Duodenal mucosa (tissue), 2 donors: ENCODE measurements around the gene STEAP2.

Source experiments
- H3K27ac ChIP-seq: one replicate; pipeline ENCODE4 v1.7.0; 2013; ENCODE audit warnings: low read depth, low read length
- H3K27me3 ChIP-seq, 2 donors: one replicate each; pipeline ENCODE4 v1.7.0; 2013; ENCODE audit warnings: low read length in 2 of 2, control low read depth in 1 of 2; ENCODE audit not compliant: insufficient read depth in 2 of 2, control insufficient read depth in 1 of 2
- H3K36me3 ChIP-seq, 2 donors: one replicate each; pipeline ENCODE4 v1.7.0; 2013; ENCODE audit warnings: low read length in 2 of 2, control low read depth in 1 of 2; ENCODE audit not compliant: insufficient read depth in 2 of 2, control insufficient read depth in 1 of 2
- H3K4me1 ChIP-seq, 2 donors: one replicate each; pipeline ENCODE4 v1.7.0; 2013; ENCODE audit warnings: low read length in 2 of 2, control low read depth in 1 of 2; ENCODE audit not compliant: insufficient read depth in 2 of 2, control insufficient read depth in 1 of 2
- H3K4me3 ChIP-seq, 2 donors: one replicate each; pipeline ENCODE4 v1.7.0; 2013; ENCODE audit warnings: low read length in 2 of 2, low read depth in 1 of 2
- H3K9ac ChIP-seq, 2 donors: one replicate each; pipeline ENCODE4 v1.7.0; 2013; ENCODE audit warnings: low read length in 2 of 2, low read depth in 1 of 2
- H3K9me3 ChIP-seq, 2 donors: one replicate each; pipeline ENCODE4 v1.7.0; 2013; ENCODE audit warnings: low read length in 2 of 2, control low read depth in 1 of 2; ENCODE audit not compliant: control insufficient read depth in 1 of 2

The STEAP2 gene

GRCh38 chr7:90191648-90192047, 19.9 kb upstream of the STEAP2 start:
- H3K9ac ChIP-seq, result no peak overlapping the region
- no peaks in the 10 kb centered on the region for H3K27me3 ChIP-seq
- H3K4me1 ChIP-seq, result peaks cover 0 to 8% of the 10 kb centered on the region in 2 donors
- peaks cover 3 to 16% of the 10 kb centered on the region in 2 donors for H3K9me3 ChIP-seq
- no peaks in the 10 kb centered on the region for H3K36me3 ChIP-seq
- no peak overlapping the region for H3K27ac ChIP-seq
- no peak overlapping the region for H3K4me3 ChIP-seq

DNA sequence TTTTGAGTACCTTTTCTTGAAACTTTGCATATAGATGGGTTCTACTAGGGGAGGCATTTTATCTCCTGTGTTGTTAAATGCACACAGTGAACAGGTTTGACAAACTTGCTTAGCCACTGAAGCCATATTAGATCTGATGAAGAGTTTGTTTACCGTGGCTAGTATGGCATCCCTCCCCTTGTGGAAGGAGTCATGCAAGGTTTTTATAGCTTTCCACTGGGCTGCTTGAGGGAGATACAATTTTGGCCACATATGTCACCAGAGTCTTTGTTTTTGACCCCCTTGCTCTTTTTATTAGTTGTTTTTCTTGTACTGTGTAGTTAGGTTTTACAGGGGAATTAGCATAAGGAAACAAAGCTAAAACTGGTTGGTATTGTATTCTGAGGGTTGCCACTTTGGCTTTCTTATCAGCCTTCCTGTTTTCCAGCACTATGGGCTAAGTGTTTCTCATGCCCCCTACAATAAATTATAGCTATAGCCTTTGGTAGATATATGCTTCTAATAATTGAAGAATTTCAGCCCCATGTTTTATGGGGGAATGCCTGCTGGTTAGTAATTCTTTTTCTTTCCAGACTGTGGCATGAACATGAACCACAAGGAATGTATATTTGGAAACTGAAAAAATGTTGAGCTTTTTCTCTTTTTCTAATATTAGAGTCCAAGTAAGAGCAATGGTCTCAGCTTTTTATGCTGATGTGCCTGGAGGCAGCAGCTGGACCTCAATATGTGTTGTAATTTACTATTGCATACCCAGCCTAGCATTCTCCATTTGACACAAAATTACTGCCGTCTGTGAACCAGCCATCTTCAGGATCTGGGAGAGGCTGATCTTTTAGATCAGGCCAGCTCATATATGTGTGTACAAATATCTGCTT, 18.4 kb upstream of the STEAP2 start:
- H3K36me3 ChIP-seq, result no peaks in the 10 kb centered on the region
- no peaks in the 10 kb centered on the region for H3K27me3 ChIP-seq
- H3K4me1 ChIP-seq, result peaks cover 0 to 6% of the 10 kb centered on the region in 2 donors
- no peak overlapping the region for H3K9ac ChIP-seq
- H3K4me3 ChIP-seq, result no peak overlapping the region
- H3K9me3 ChIP-seq, result peaks cover 3 to 16% of the 10 kb centered on the region in 2 donors
- no peak overlapping the region for H3K27ac ChIP-seq

GRCh38 chr7:90194911-90195809, 16.4 kb upstream of the STEAP2 start:
- H3K4me3 ChIP-seq, result no peak overlapping the region
- no peaks in the 10 kb centered on the region for H3K27me3 ChIP-seq
- H3K36me3 ChIP-seq, result no peaks in the 10 kb centered on the region
- peaks cover 3 to 16% of the 10 kb centered on the region in 2 donors for H3K9me3 ChIP-seq
- peaks cover 0 to 4% of the 10 kb centered on the region in 2 donors for H3K4me1 ChIP-seq
- H3K9ac ChIP-seq, result no peak overlapping the region
- no peak overlapping the region for H3K27ac ChIP-seq

- H3K4me1 ChIP-seq, result no peaks in the 10 kb centered on the region
- H3K9me3 ChIP-seq, result no peaks in the 10 kb centered on the region
- H3K27me3 ChIP-seq, result no peaks in the 10 kb centered on the region
- no peak overlapping the region for H3K4me3 ChIP-seq
- no peak overlapping the region for H3K9ac ChIP-seq
- no peaks in the 10 kb centered on the region for H3K36me3 ChIP-seq
- H3K27ac ChIP-seq, result no peak overlapping the region
Observed at GRCh38 chr7:90201500-90202195, 9.9 kb upstream of the STEAP2 start.

DNA sequence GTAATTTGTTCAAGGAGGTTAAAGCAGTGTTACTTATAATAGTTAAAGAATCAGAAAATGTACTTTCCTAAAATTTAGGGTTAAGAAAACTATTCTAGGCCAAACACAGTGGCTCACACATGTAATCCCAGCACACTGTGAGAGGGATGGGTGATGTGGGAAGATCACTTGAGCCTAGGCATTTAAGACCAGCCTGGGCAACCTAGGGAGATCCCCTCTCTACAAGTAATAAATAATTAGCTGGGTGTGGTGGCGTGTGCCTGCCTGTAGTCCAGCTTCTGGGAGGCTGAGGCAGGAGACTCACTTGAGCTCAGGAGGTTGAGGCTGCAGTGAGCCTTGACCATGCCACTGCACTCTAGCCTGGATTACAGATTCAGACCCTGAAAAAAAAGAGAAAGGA, 3.6 kb upstream of the STEAP2 start:
- Histone ChIP-seq H3K36me3 (no peaks in the 10 kb centered on the region), H3K9me3 (no peaks in the 10 kb centered on the region), H3K4me1 (peaks cover 5 to 8% of the 10 kb centered on the region in 2 donors), H3K9ac (no peak overlapping the region), H3K4me3 (no peak overlapping the region), H3K27me3 (no peaks in the 10 kb centered on the region), H3K27ac (no peak overlapping the region)

- peaks cover 5 to 19% of the 10 kb centered on the region in 2 donors for H3K4me1 ChIP-seq
- no peak overlapping the region for H3K4me3 ChIP-seq
- H3K9me3 ChIP-seq, result no peaks in the 10 kb centered on the region
- no peaks in the 10 kb centered on the region for H3K36me3 ChIP-seq
- H3K27ac ChIP-seq, result no peak overlapping the region
- no peak overlapping the region for H3K9ac ChIP-seq
- no peaks in the 10 kb centered on the region for H3K27me3 ChIP-seq
Observed at GRCh38 chr7:90209776-90210175, 1.8 kb upstream of the STEAP2 start.

DNA sequence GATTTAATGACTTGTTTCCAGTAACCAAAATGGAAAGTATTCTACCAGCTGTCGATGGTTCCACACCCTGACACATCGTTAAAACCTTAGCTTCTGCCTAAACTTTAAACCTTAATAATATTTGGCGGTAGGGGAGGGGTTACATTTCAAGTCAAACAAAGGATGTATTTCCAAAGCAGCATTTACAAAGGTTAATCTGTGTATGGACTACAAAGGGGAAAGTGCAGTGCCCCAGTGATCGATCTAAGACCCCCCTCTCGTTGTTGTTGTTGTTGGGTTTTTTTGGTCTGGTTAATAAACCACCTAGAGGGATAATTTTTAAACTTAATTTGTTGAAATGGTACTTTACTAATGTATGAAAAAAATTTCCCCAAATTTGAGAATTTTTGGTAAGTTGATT, 1.1 kb upstream of the STEAP2 start:
- no peaks in the 10 kb centered on the region for H3K9me3 ChIP-seq
- peak overlapping the region in 1 of 2 donors; percentile 78 for H3K9ac ChIP-seq
- H3K27me3 ChIP-seq, result no peaks in the 10 kb centered on the region
- peaks cover 5 to 19% of the 10 kb centered on the region in 2 donors for H3K4me1 ChIP-seq
- no peaks in the 10 kb centered on the region for H3K36me3 ChIP-seq
- no peak overlapping the region for H3K4me3 ChIP-seq
- no peak overlapping the region for H3K27ac ChIP-seq

GRCh38 chr7:90210981-90211380, 559 bp upstream of the STEAP2 start:
- Histone ChIP-seq H3K36me3 (no peaks in the 10 kb centered on the region), H3K4me1 (peaks cover 5 to 19% of the 10 kb centered on the region in 2 donors), H3K9me3 (no peaks in the 10 kb centered on the region), H3K27ac (peak overlapping the region; percentile 71), H3K9ac (peak overlapping the region; percentile 78 to 86), H3K4me3 (peak overlapping the region; percentile 67 to 82), H3K27me3 (no peaks in the 10 kb centered on the region)

DNA sequence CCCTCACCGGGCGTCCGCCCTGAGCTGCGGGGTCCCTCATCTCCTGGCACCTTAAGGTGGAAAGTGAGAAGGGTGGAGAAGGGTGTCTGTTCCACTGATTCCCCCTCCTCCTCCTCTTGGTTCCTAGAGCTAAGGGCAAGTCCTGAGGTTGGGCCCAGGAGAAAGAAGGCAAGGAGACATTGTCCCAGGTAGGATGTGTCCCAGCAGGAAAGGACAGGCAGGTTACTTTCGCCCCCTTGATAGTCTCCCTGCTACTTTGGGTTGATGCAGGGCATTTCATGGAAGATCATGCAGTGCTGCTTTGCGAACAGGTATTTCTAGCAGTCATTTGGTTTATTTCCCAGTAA, 582 bp downstream of the STEAP2 start:
- Histone ChIP-seq H3K4me3 (peak overlapping the region; percentile 67 to 82), H3K4me1 (peaks cover 5 to 19% of the 10 kb centered on the region in 2 donors), H3K27me3 (no peaks in the 10 kb centered on the region), H3K27ac (peak overlapping the region; percentile 71), H3K9ac (peak overlapping the region; percentile 78 to 86), H3K9me3 (no peaks in the 10 kb centered on the region), H3K36me3 (no peaks in the 10 kb centered on the region)
